HepG2 (cell line): ENCODE measurements around the gene CDC42EP1. TPM values are rescaled to one million over a fixed set of nuclear protein-coding genes. Genes with fewer than 3 reads are reported as not detected.

Source experiments
- AGO2 ChIP-seq: fragments of 200-400 bp; formaldehyde crosslinking; optimal IDR thresholded peaks from 2 replicates; pipeline ENCODE3; 2017; ENCODE audit warnings: mild to moderate bottlenecking, low read depth, low read length, moderate library complexity
- ELF1 ChIP-seq: sonication (generic); formaldehyde crosslinking; IDR thresholded peaks from 2 replicates; pipeline ENCODE4 v1.4.0; 2020; ENCODE audit warnings: missing genetic modification reagents
- GABPB1 ChIP-seq: IDR thresholded peaks from 2 replicates; pipeline ENCODE4 v1.6.1; 2016; ENCODE audit warnings: mild to moderate bottlenecking, missing genetic modification reagents, moderate library complexity, missing compliant biosample characterization
- GATAD2A ChIP-seq: IDR thresholded peaks from 2 replicates; pipeline ENCODE4 v1.6.1; 2016
- HNF4G ChIP-seq, 2 experiments: sonication (generic) in 1 of 2; formaldehyde crosslinking in 1 of 2; IDR thresholded peaks; 2 replicates each; pipeline versions ENCODE4 v1.4.0 to v1.6.1; 2011 to 2020; ENCODE audit warnings: borderline replicate concordance in 2 of 2, low read depth in 2 of 2, mild to moderate bottlenecking in 2 of 2, low read length in 1 of 2, missing genetic modification reagents in 1 of 2, moderate library complexity in 1 of 2
- HNRNPK ChIP-seq: fragments of 200-400 bp; formaldehyde crosslinking; IDR thresholded peaks from 2 replicates; pipeline ENCODE4 v1.6.1; 2018; ENCODE audit warnings: low read length, low read depth, moderate library complexity, mild to moderate bottlenecking; ENCODE audit not compliant: poor library complexity, severe bottlenecking
- KLF11 ChIP-seq: IDR thresholded peaks from 2 replicates; pipeline ENCODE4 v1.6.1; 2016; ENCODE audit warnings: missing compliant biosample characterization
- MYC ChIP-seq: sonication (generic); formaldehyde crosslinking; IDR thresholded peaks from 2 replicates; pipeline ENCODE4 v1.9.0; 2021; ENCODE audit warnings: missing genetic modification reagents, borderline replicate concordance
- NFKB2 ChIP-seq: sonication (generic); formaldehyde crosslinking; IDR thresholded peaks from 2 replicates; pipeline ENCODE4 v1.4.0; 2020; ENCODE audit warnings: missing genetic modification reagents, borderline replicate concordance
- PHF8 ChIP-seq: sonication (generic); formaldehyde crosslinking; IDR thresholded peaks from 2 replicates; pipeline ENCODE4 v1.5.0; 2020; ENCODE audit warnings: missing genetic modification reagents
- RBFOX2 ChIP-seq: fragments of 200-400 bp; formaldehyde crosslinking; IDR thresholded peaks from 2 replicates; pipeline ENCODE4 v1.6.1; 2017; ENCODE audit warnings: low read depth, mild to moderate bottlenecking, low read length
- SOX5 ChIP-seq: IDR thresholded peaks from 2 replicates; pipeline ENCODE4 v1.6.1; 2016; ENCODE audit warnings: borderline replicate concordance
- TAF15 ChIP-seq: fragments of 200-400 bp; formaldehyde crosslinking; IDR thresholded peaks from one replicate; pipeline ENCODE4 v1.6.1; 2018; ENCODE audit warnings: mild to moderate bottlenecking, low read depth, low read length; ENCODE audit not compliant: poor library complexity, severe bottlenecking
- ZFX ChIP-seq: sonication (generic); formaldehyde crosslinking; IDR thresholded peaks from 2 replicates; pipeline ENCODE4 v1.4.0; 2020; ENCODE audit warnings: mild to moderate bottlenecking, low read depth, missing genetic modification reagents, moderate library complexity
- ZNF30 ChIP-seq: sonication (generic); formaldehyde crosslinking; IDR thresholded peaks from 2 replicates; pipeline ENCODE4 v1.5.0; 2020; ENCODE audit warnings: mild to moderate bottlenecking, missing genetic modification reagents
- ZNF556 ChIP-seq: sonication (generic); formaldehyde crosslinking; IDR thresholded peaks from 2 replicates; pipeline ENCODE4 v1.4.0; 2020; ENCODE audit warnings: mild to moderate bottlenecking, missing genetic modification reagents, borderline replicate concordance
- ZNF83 ChIP-seq: sonication (generic); formaldehyde crosslinking; IDR thresholded peaks from 2 replicates; pipeline ENCODE4 v1.4.0; 2020; ENCODE audit warnings: missing genetic modification reagents, mild to moderate bottlenecking, borderline replicate concordance
- polyA plus RNA-seq, 8 experiments: library from polyadenylated mRNA; depleted of rRNA in 3 of 8; stranded (reverse) in 7 of 8; unstranded in 1 of 8; fragments of >200 nt; fragmentation: Illumina TruSeq in 4 of 8; extraction: Trizol in 4 of 8; gene quantifications; 2 replicates each; pipeline versions ENCODE4 v1.2.1 to v1.2.3, GENCODE V29; 2011 to 2016; ENCODE audit warnings: low read depth in 4 of 8, missing spikeins in 1 of 8, mixed read lengths in 1 of 8; ENCODE audit not compliant: insufficient read depth in 1 of 8
- total RNA-seq, 5 experiments: library from RNA; depleted of rRNA; stranded (reverse); fragments of >200 nt; fragmentation: Illumina TruSeq; extraction: Trizol; gene quantifications; 2 replicates each; pipeline ENCODE4 v1.2.3, GENCODE V29; 2016; ENCODE audit warnings: low read depth in 1 of 5
- TF ChIP-seq, protein P1 (sequence below): sonication (generic); formaldehyde crosslinking; IDR thresholded peaks from 2 replicates; pipeline ENCODE4 v1.5.1; 2020; ENCODE audit warnings: missing genetic modification reagents, mild to moderate bottlenecking, borderline replicate concordance
- TF ChIP-seq, protein P2 (sequence below): sonication (generic); formaldehyde crosslinking; IDR thresholded peaks from 2 replicates; pipeline ENCODE4 v1.4.0; 2020; ENCODE audit warnings: mild to moderate bottlenecking, missing genetic modification reagents
- TF ChIP-seq, protein P3 (sequence below): IDR thresholded peaks from 2 replicates; pipeline ENCODE4 v1.6.1; 2016; ENCODE audit warnings: mild to moderate bottlenecking, missing biosample characterization, missing genetic modification reagents
- TF ChIP-seq, protein P4 (sequence below): sonication (generic); formaldehyde crosslinking; IDR thresholded peaks from 2 replicates; pipeline ENCODE4 v1.4.0; 2020; ENCODE audit warnings: mild to moderate bottlenecking, missing genetic modification reagents
- TF ChIP-seq, protein P5 (sequence below): sonication (generic); formaldehyde crosslinking; IDR thresholded peaks from 2 replicates; pipeline ENCODE4 v1.8.1; 2023; ENCODE audit warnings: mild to moderate bottlenecking, inconsistent platforms, moderate library complexity, missing genetic modification reagents, borderline replicate concordance

CDC42EP1 gene
- total and polyA plus RNA-seq, 2 of the 13 experiments (the other 11 are each of a cell fraction or from before 2014, with no cell fraction given) = 17.1 to 29.5 TPM

DNA sequence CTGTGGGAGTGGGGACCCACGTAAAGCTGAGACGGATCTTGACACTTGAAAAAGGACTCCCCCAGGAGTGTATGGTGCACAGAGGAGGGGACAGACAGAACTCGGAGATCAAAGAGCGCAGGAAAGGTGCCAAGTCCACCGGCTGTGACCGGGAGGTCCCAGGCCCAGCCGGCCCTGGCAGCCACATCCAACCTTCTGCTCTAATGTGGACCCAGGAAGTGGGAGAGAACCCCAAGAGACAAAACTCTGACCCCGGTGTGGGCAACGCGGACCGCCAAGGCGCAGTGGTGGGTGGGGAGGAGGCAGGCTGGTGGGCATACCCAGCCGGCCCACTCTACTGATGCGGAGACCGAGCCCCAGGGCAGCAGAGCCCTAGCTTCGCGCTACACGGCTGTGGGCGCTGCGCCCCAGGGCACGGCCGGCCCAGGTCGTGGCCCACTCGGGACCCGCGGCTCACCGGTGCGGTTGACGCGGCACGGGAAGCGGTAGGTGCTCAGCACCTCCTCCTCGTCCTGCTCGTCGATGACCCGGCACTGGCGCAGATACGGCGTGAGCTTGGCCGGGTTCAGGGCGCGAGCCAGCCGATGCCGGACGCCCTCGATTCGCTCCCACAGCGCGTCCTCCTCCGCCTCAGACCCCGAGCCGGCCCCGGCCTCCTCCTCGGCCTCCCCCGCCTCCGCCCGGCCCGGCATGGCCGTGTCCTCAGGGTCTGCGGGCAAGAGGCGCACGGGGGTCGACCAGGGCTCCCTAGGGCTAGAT lies 41.6 kb upstream of the CDC42EP1 start (continued):
- TF ChIP-seq ZNF556 (CRISPR knock-in tag) (peak; percentile 19; the same call in 1 of the 2 replicates), RBFOX2 (peak; percentile 79), NFKB2 (peak; percentile 57; the same call in 1 of the 2 replicates), MYC (CRISPR knock-in tag) (peak; percentile 77), ZFX (no peak; the same call in none of the 2 replicates), GABPB1 (CRISPR knock-in tag) (peak; percentile 73), GATAD2A (CRISPR knock-in tag) (peak; percentile 49; the same call in 1 of the 2 replicates), ZNF83 (CRISPR knock-in tag) (no peak), TAF15 (no peak), ELF1 (CRISPR knock-in tag) (peak; percentile 55; the same call in 1 of the 2 replicates), HNF4G (IDR thresholded peaks at IDR 0.05; ENCODE audit: borderline replicate concordance, low read depth, low read length) (peak; percentile 60; the same call in 1 of the 2 replicates), HNF4G (CRISPR knock-in tag; IDR thresholded peaks at IDR 0.05; ENCODE audit: borderline replicate concordance, low read depth) (peak; percentile 68; the same call in 1 of the 2 replicates), AGO2 (peak; percentile 79), HNRNPK (no peak), KLF11 (CRISPR knock-in tag) (no peak), PHF8 (CRISPR knock-in tag) (peak; percentile 50; the same call in 1 of the 2 replicates), ZNF30 (CRISPR knock-in tag) (0 out of 2 replicates have a peak, but pooled peaks have one; percentile 31), SOX5 (CRISPR knock-in tag) (no peak)
- TF ChIP-seq, protein P1, sequence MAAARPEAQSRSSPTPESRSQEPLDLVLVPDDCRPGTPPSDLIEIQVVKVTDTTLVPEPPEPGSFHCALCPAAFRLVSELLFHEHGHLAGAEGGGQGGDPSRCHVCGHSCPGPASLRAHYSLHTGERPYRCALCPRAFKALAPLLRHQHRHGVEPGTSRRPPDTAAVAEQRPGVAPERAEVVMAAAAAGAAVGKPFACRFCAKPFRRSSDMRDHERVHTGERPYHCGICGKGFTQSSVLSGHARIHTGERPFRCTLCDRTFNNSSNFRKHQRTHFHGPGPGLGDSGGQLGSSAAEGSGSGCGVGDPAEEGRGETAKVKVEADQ (CRISPR knock-in tag) = peak; percentile 33; the same call in 1 of the 2 replicates
- TF ChIP-seq, protein P2, sequence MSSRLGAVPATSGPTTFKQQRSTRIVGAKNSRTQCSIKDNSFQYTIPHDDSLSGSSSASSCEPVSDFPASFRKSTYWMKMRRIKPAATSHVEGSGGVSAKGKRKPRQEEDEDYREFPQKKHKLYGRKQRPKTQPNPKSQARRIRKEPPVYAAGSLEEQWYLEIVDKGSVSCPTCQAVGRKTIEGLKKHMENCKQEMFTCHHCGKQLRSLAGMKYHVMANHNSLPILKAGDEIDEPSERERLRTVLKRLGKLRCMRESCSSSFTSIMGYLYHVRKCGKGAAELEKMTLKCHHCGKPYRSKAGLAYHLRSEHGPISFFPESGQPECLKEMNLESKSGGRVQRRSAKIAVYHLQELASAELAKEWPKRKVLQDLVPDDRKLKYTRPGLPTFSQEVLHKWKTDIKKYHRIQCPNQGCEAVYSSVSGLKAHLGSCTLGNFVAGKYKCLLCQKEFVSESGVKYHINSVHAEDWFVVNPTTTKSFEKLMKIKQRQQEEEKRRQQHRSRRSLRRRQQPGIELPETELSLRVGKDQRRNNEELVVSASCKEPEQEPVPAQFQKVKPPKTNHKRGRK (CRISPR knock-in tag) = no peak
- TF ChIP-seq, protein P3, sequence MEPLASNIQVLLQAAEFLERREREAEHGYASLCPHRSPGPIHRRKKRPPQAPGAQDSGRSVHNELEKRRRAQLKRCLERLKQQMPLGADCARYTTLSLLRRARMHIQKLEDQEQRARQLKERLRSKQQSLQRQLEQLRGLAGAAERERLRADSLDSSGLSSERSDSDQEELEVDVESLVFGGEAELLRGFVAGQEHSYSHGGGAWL (CRISPR knock-in tag) = peak; percentile 65; the same call in 1 of the 2 replicates
- TF ChIP-seq, protein P4, sequence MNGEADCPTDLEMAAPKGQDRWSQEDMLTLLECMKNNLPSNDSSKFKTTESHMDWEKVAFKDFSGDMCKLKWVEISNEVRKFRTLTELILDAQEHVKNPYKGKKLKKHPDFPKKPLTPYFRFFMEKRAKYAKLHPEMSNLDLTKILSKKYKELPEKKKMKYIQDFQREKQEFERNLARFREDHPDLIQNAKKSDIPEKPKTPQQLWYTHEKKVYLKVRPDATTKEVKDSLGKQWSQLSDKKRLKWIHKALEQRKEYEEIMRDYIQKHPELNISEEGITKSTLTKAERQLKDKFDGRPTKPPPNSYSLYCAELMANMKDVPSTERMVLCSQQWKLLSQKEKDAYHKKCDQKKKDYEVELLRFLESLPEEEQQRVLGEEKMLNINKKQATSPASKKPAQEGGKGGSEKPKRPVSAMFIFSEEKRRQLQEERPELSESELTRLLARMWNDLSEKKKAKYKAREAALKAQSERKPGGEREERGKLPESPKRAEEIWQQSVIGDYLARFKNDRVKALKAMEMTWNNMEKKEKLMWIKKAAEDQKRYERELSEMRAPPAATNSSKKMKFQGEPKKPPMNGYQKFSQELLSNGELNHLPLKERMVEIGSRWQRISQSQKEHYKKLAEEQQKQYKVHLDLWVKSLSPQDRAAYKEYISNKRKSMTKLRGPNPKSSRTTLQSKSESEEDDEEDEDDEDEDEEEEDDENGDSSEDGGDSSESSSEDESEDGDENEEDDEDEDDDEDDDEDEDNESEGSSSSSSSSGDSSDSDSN (CRISPR knock-in tag) = peak; percentile 89
- TF ChIP-seq, protein P5, sequence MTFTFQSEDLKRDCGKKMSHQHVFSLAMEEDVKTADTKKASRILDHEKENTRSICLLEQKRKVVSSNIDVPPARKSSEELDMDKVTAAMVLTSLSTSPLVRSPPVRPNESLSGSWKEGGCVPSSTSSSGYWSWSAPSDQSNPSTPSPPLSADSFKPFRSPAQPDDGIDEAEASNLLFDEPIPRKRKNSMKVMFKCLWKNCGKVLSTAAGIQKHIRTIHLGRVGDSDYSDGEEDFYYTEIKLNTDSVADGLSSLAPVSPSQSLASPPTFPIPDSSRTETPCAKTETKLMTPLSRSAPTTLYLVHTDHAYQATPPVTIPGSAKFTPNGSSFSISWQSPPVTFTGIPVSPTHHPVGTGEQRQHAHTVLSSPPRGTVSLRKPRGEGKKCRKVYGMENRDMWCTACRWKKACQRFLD (CRISPR knock-in tag) = peak; percentile 52; the same call in 1 of the 2 replicates
- TF ChIP-seq, all 625 proteins: peak for 148
